Neutrophil (primary cell): ENCODE data around the gene ADCY9.
"Not testable (repeated sequence)": the region's sequence is repeated elsewhere in the genome, so short reads cannot be mapped to it uniquely, and the experiment has no call there.

Experiments
- H3K27ac ChIP-seq: fragments of 200-600 bp; sonication (generic); 2 replicates; pipeline ENCODE4 v1.5.1; 2016; ENCODE audit warnings: mild to moderate bottlenecking, moderate library complexity
- H3K27me3 ChIP-seq: fragments of 200-600 bp; sonication (generic); 2 replicates; pipeline ENCODE4 v1.6.0; 2016; ENCODE audit warnings: mild to moderate bottlenecking
- H3K36me3 ChIP-seq: fragments of 200-600 bp; sonication (generic); 2 replicates; pipeline ENCODE4 v1.5.1; 2017
- H3K4me1 ChIP-seq, 2 experiments: fragments of 200-600 bp in 1 of 2; sonication (generic) in 1 of 2; 1 replicate in 1 of 2; 2 replicates in 1 of 2; pipeline versions ENCODE4 v1.5.1 to v1.6.1; 2013 to 2016; ENCODE audit warnings: low read depth in 1 of 2, low read length in 1 of 2, mild to moderate bottlenecking in 1 of 2, moderate library complexity in 1 of 2; ENCODE audit not compliant: control insufficient read depth in 1 of 2, insufficient read depth in 1 of 2
- H3K4me3 ChIP-seq, 2 experiments: fragments of 200-600 bp in 1 of 2; sonication (generic) in 1 of 2; 1 replicate in 1 of 2; 2 replicates in 1 of 2; pipeline ENCODE4 v1.5.1; 2013 to 2016; ENCODE audit warnings: low read depth in 1 of 2, low read length in 1 of 2, mild to moderate bottlenecking in 1 of 2, moderate library complexity in 1 of 2
- H3K9me3 ChIP-seq: fragments of 200-600 bp; sonication (generic); 2 replicates; pipeline ENCODE4 v1.5.1; 2016
- CTCF ChIP-seq: fragments of 200-600 bp; sonication (generic); IDR thresholded peaks from 2 replicates; pipeline ENCODE4 v1.5.1; 2016; ENCODE audit warnings: antibody characterized with exemption

ADCY9 gene

GRCh38 chr16:4052801-4053293 lies 63.4 kb downstream of the ADCY9 start:
- H3K36me3 ChIP-seq, result no peaks in the 10 kb centered on the region
- no peak overlapping the region for H3K27ac ChIP-seq
- H3K4me3 ChIP-seq, result no peak overlapping the region
- H3K27me3 ChIP-seq, result peaks cover 39% of the 10 kb centered on the region
- no peaks in the 10 kb centered on the region for H3K9me3 ChIP-seq
- peaks cover 0 to 14% of the 10 kb centered on the region in 2 experiments for H3K4me1 ChIP-seq
- no peak for TF ChIP-seq CTCF

- H3K4me3 ChIP-seq, result no peak overlapping the region
- no peak for TF ChIP-seq CTCF
- no peak overlapping the region for H3K27ac ChIP-seq
- no peaks in the 10 kb centered on the region for H3K9me3 ChIP-seq
- H3K36me3 ChIP-seq, result no peaks in the 10 kb centered on the region
- peaks cover 0 to 14% of the 10 kb centered on the region in 2 experiments for H3K4me1 ChIP-seq
- H3K27me3 ChIP-seq, result peaks cover 34% of the 10 kb centered on the region
These were observed 64.1 kb downstream of the ADCY9 start for GRCh38 chr16:4052096-4052495.

- H3K36me3 ChIP-seq, result no peaks in the 10 kb centered on the region
- no peaks in the 10 kb centered on the region for H3K9me3 ChIP-seq
- peaks cover 31% of the 10 kb centered on the region for H3K27me3 ChIP-seq
- TF ChIP-seq CTCF, result no peak
- no peak overlapping the region for H3K4me3 ChIP-seq
- peaks cover 0 to 14% of the 10 kb centered on the region in 2 experiments for H3K4me1 ChIP-seq
- H3K27ac ChIP-seq, result no peak overlapping the region
These were observed 64.7 kb downstream of the ADCY9 start for GRCh38 chr16:4051591-4051990.

- peaks cover 34% of the 10 kb centered on the region for H3K27me3 ChIP-seq
- H3K27ac ChIP-seq, result no peak overlapping the region
- H3K9me3 ChIP-seq, result no peaks in the 10 kb centered on the region
- H3K4me1 ChIP-seq, result peaks cover 0 to 12% of the 10 kb centered on the region in 2 experiments
- H3K36me3 ChIP-seq, result no peaks in the 10 kb centered on the region
- H3K4me3 ChIP-seq, result no peak overlapping the region
- TF ChIP-seq CTCF, result no peak
These were observed 67.2 kb downstream of the ADCY9 start for GRCh38 chr16:4049031-4049430.

GRCh38 chr16:4048481-4048880 lies 67.8 kb downstream of the ADCY9 start:
- Histone ChIP-seq H3K27me3 (peaks cover 28% of the 10 kb centered on the region), H3K9me3 (no peaks in the 10 kb centered on the region), H3K4me3 (no peak overlapping the region), H3K4me1 (peaks cover 0 to 7% of the 10 kb centered on the region in 2 experiments), H3K27ac (no peak overlapping the region), H3K36me3 (no peaks in the 10 kb centered on the region)
- no peak for TF ChIP-seq CTCF

- peaks cover 9% of the 10 kb centered on the region for H3K27me3 ChIP-seq
- no peak overlapping the region for H3K27ac ChIP-seq
- TF ChIP-seq CTCF, result no peak
These were observed 70.0 kb downstream of the ADCY9 start for GRCh38 chr16:4046221-4046620.

GRCh38 chr16:4045561-4045960 lies 70.7 kb downstream of the ADCY9 start:
- H3K9me3 ChIP-seq, H3K4me1 ChIP-seq, H3K4me3 ChIP-seq, H3K27me3 ChIP-seq, H3K36me3 ChIP-seq, H3K27ac ChIP-seq: not testable (repeated sequence)

More at GRCh38 chr16:4046221-4046620, 70.0 kb downstream of the ADCY9 start:
- Histone ChIP-seq H3K9me3 (no peaks in the 10 kb centered on the region), H3K4me1 (no peaks in the 10 kb centered on the region), H3K4me3 (no peak overlapping the region), H3K36me3 (no peaks in the 10 kb centered on the region)
